H1 (cell line): ENCODE measurements around the gene SH3PXD2B. TPM values are rescaled to one million over a fixed set of nuclear protein-coding genes. Genes with fewer than 3 reads are reported as not detected.

Source experiments
- CTCF ChIA-PET: fragments of 300-600 bp; sonication (Branson Sonifier 250); formaldehyde crosslinking; loops from one replicate; lab custom pipeline; 2021; ENCODE audit not compliant: partially characterized antibody; lab: Charles Lee
- POLR2A ChIA-PET: fragments of 300-600 bp; sonication (Branson Sonifier 250); formaldehyde crosslinking; loops from one replicate; lab custom pipeline; 2021; ENCODE audit warnings: inconsistent platforms; ENCODE audit not compliant: partially characterized antibody; lab: Charles Lee
- DNase-seq, 2 experiments: peaks; one replicate each; pipeline versions ENCODE4 v3.0.0 to v3.0.0-alpha.2; 2010 to 2022; ENCODE audit warnings: low spot score in 2 of 2, low read depth in 1 of 2, mixed read lengths in 1 of 2
- FAIRE-seq: peaks from 2 replicates; lab custom pipeline; 2011; peaks lifted over from hg19 to GRCh38; lab: Jason Lieb, UNC
- H2AFZ ChIP-seq: 2 replicates; pipeline ENCODE4 v1.8.1; 2012; ENCODE audit warnings: low read length, inconsistent platforms
- H2AK5ac ChIP-seq: 2 replicates; pipeline ENCODE4 v1.6.1; 2013; ENCODE audit warnings: low read depth, low read length
- H2BK120ac ChIP-seq: replicated peaks from 2 replicates; pipeline ENCODE3; 2013; ENCODE audit warnings: low read depth, low read length, inconsistent platforms
- H2BK12ac ChIP-seq: 2 replicates; pipeline ENCODE4 v1.6.1; 2013; ENCODE audit warnings: low read depth, low read length
- H2BK15ac ChIP-seq: 2 replicates; pipeline ENCODE4 v1.6.1; 2013; ENCODE audit warnings: low read length
- H2BK20ac ChIP-seq: 2 replicates; pipeline ENCODE4 v1.6.1; 2013; ENCODE audit warnings: low read length
- H2BK5ac ChIP-seq: 2 replicates; pipeline ENCODE4 v1.6.1; 2013; ENCODE audit warnings: low read depth, low read length
- H3K14ac ChIP-seq: 2 replicates; pipeline ENCODE4 v1.6.1; 2013; ENCODE audit warnings: inconsistent platforms; ENCODE audit not compliant: insufficient read length
- H3K18ac ChIP-seq: 2 replicates; pipeline ENCODE4 v1.6.1; 2013; ENCODE audit warnings: low read length; ENCODE audit errors: extremely low read depth
- H3K23ac ChIP-seq: 2 replicates; pipeline ENCODE4 v1.6.1; 2013; ENCODE audit warnings: inconsistent platforms; ENCODE audit not compliant: insufficient read length
- H3K23me2 ChIP-seq: 2 replicates; pipeline ENCODE4 v1.6.1; 2013; ENCODE audit warnings: low read depth, low read length
- H3K27ac ChIP-seq: 2 replicates; pipeline ENCODE4 v1.6.1; 2011; ENCODE audit warnings: low read depth, low read length, inconsistent platforms
- H3K27me3 ChIP-seq, 4 experiments: replicated peaks in 1 of 4; 1 replicate in 1 of 4; 2 replicates in 3 of 4; pipeline versions ENCODE4 v1.6.1 to v1.8.1; 2011 to 2013; ENCODE audit warnings: low read length in 3 of 4, mild to moderate bottlenecking in 3 of 4, inconsistent platforms in 2 of 4, mixed read lengths in 2 of 4, moderate library complexity in 1 of 4; ENCODE audit not compliant: control insufficient read depth in 3 of 4, insufficient read depth in 3 of 4; ENCODE audit errors: extremely low read depth in 1 of 4
- H3K36me3 ChIP-seq, 4 experiments: 2 replicates each; pipeline versions ENCODE4 v1.6.1 to v1.8.1; 2011 to 2013; ENCODE audit warnings: mild to moderate bottlenecking in 4 of 4, low read length in 3 of 4, moderate library complexity in 2 of 4, control low read depth in 1 of 4, inconsistent platforms in 1 of 4; ENCODE audit not compliant: insufficient read depth in 4 of 4, control insufficient read depth in 2 of 4
- H3K4ac ChIP-seq: replicated peaks from 2 replicates; pipeline ENCODE3; 2013; ENCODE audit warnings: low read length, low read depth, mixed read lengths, inconsistent platforms; ENCODE audit not compliant: insufficient read length
- H3K4me1 ChIP-seq, 4 experiments: replicated peaks in 1 of 4; 1 replicate in 1 of 4; 2 replicates in 3 of 4; pipeline versions ENCODE4 v1.6.1 to v1.8.1; 2011 to 2013; ENCODE audit warnings: low read length in 3 of 4, inconsistent platforms in 2 of 4, mixed read lengths in 1 of 4; ENCODE audit not compliant: insufficient read depth in 4 of 4, control insufficient read depth in 3 of 4
- H3K4me2 ChIP-seq, 2 experiments: 2 replicates each; pipeline versions ENCODE4 v1.6.1 to v1.8.1; 2011 to 2013; ENCODE audit warnings: low read depth in 2 of 2, low read length in 2 of 2, control low read depth in 1 of 2, inconsistent platforms in 1 of 2, mild to moderate bottlenecking in 1 of 2; ENCODE audit not compliant: insufficient read depth in 1 of 2
- H3K4me3 ChIP-seq, 4 experiments: fragments of 200-600, 300-600 bp in 1 of 4; sonication (generic), shearing (Covaris generic), sonication (Bioruptor Twin) in 1 of 4; 2 replicates each; pipeline versions ENCODE4 v1.5.1 to v1.8.1; 2011 to 2016; ENCODE audit warnings: low read length in 4 of 4, low read depth in 3 of 4, control low read depth in 2 of 4, inconsistent platforms in 2 of 4, mild to moderate bottlenecking in 2 of 4, mixed read lengths in 1 of 4, moderate library complexity in 1 of 4; ENCODE audit not compliant: insufficient read depth in 2 of 4; ENCODE audit errors: extremely low read depth in 1 of 4
- H3K56ac ChIP-seq: replicated peaks from 2 replicates; pipeline ENCODE3; 2013; ENCODE audit warnings: low read depth, mild to moderate bottlenecking, mixed read lengths, low read length, inconsistent platforms; ENCODE audit not compliant: insufficient read length
- H3K79me1 ChIP-seq: 2 replicates; pipeline ENCODE4 v1.6.1; 2013; ENCODE audit warnings: low read depth, low read length, control low read depth
- H3K79me2 ChIP-seq, 2 experiments: 2 replicates each; pipeline versions ENCODE4 v1.6.1 to v1.8.1; 2012 to 2013; ENCODE audit warnings: low read length in 2 of 2, mild to moderate bottlenecking in 2 of 2, inconsistent platforms in 1 of 2; ENCODE audit not compliant: insufficient read depth in 2 of 2, control insufficient read depth in 1 of 2
- H3K9ac ChIP-seq, 4 experiments: replicated peaks in 1 of 4; 1 replicate in 1 of 4; 2 replicates in 3 of 4; pipeline versions ENCODE4 v1.6.1 to v1.8.1; 2011 to 2013; ENCODE audit warnings: low read depth in 3 of 4, low read length in 3 of 4, control low read depth in 2 of 4, mild to moderate bottlenecking in 2 of 4, moderate library complexity in 2 of 4, inconsistent platforms in 1 of 4; ENCODE audit errors: extremely low read depth in 1 of 4
- H3K9me3 ChIP-seq, 2 experiments: 2 replicates each; pipeline versions ENCODE4 v1.6.1 to v1.8.1; 2012 to 2013; ENCODE audit warnings: mild to moderate bottlenecking in 2 of 2, moderate library complexity in 2 of 2, control low read depth in 1 of 2, inconsistent platforms in 1 of 2, low read depth in 1 of 2, low read length in 1 of 2, mixed read lengths in 1 of 2; ENCODE audit not compliant: insufficient read depth in 2 of 2
- H4K20me1 ChIP-seq, 2 experiments: replicated peaks in 1 of 2; 2 replicates each; pipeline versions ENCODE3 to v1.8.1; 2011 to 2013; ENCODE audit warnings: inconsistent platforms in 2 of 2, low read length in 2 of 2, mild to moderate bottlenecking in 1 of 2; ENCODE audit not compliant: insufficient read depth in 2 of 2, control insufficient read depth in 1 of 2
- H4K5ac ChIP-seq: 2 replicates; pipeline ENCODE4 v1.6.1; 2013; ENCODE audit warnings: low read length, low read depth, mixed read lengths, inconsistent platforms; ENCODE audit not compliant: insufficient read length
- H4K8ac ChIP-seq: 2 replicates; pipeline ENCODE4 v1.8.0; 2013; ENCODE audit warnings: mild to moderate bottlenecking, moderate library complexity, low read length, inconsistent platforms; ENCODE audit not compliant: insufficient read depth; ENCODE audit errors: extremely low read depth
- H4K91ac ChIP-seq: replicated peaks from 2 replicates; pipeline ENCODE3; 2013; ENCODE audit warnings: low read length, mixed read lengths, inconsistent platforms; ENCODE audit not compliant: insufficient read length
- EZH2 ChIP-seq: fragments of 200-600 bp; sonication (generic); IDR thresholded peaks from 2 replicates; pipeline ENCODE4 v1.7.1; 2012; ENCODE audit warnings: low read depth, mild to moderate bottlenecking, moderate library complexity, low read length, inconsistent platforms; ENCODE audit not compliant: severe bottlenecking
- POU5F1 ChIP-seq: IDR thresholded peaks from 2 replicates; pipeline ENCODE4 v1.6.1; 2011; ENCODE audit warnings: low read depth, mild to moderate bottlenecking, low read length, moderate library complexity
- SAP30 ChIP-seq: fragments of 300-600 bp; sonication (generic); IDR thresholded peaks from 2 replicates; pipeline ENCODE4 v1.7.1; 2012; ENCODE audit warnings: low read length, moderate library complexity, mild to moderate bottlenecking, inconsistent platforms; ENCODE audit not compliant: insufficient read depth, insufficient replicate concordance
- SIN3A ChIP-seq, 2 experiments: IDR thresholded peaks in 1 of 2; conservative IDR thresholded peaks in 1 of 2; 2 replicates each; pipeline ENCODE4 v1.6.1; 2011 to 2012; ENCODE audit warnings: low read length in 2 of 2, improper control_type of control experiment in 1 of 2, low read depth in 1 of 2, mild to moderate bottlenecking in 1 of 2
- SP1 ChIP-seq: IDR thresholded peaks from 2 replicates; pipeline ENCODE4 v1.6.1; 2011; ENCODE audit warnings: low read depth, low read length
- WGBS, 2 experiments: shearing (Covaris generic) in 1 of 2; methylation state at CpG; one replicate each; pipeline versions ENCODE4 v1.1.6 to v1.1.7; 2013 to 2015; ENCODE audit warnings: low lambda C conversion rate in 2 of 2, mixed read lengths in 2 of 2, inconsistent platforms in 1 of 2, low coverage in 1 of 2, missing lambda C conversion rate in 1 of 2; ENCODE audit not compliant: insufficient replicate concordance in 2 of 2, insufficient coverage in 1 of 2, insufficient read length in 1 of 2; ENCODE audit errors: extremely low coverage in 1 of 2, missing lambda C conversion rate in 1 of 2; 5-methylcytosine and 5-hydroxymethylcytosine counted together
- polyA plus RNA-seq, 7 experiments: library from polyadenylated mRNA; depleted of rRNA in 3 of 7; stranded (reverse) in 5 of 7; unstranded in 2 of 7; fragments of >200 nt in 5 of 7; fragments of 200-250 nt in 2 of 7; gene quantifications; 1 replicate in 5 of 7; 2 replicates in 1 of 7; 4 replicates in 1 of 7; pipeline versions ENCODE4 v1.2.1 to v1.2.3, GENCODE V29; 2011 to 2013; ENCODE audit warnings: missing spikeins in 2 of 7, mixed read lengths in 2 of 7
- total RNA-seq: library from RNA; stranded (reverse); fragmentation: NEBNext Ultra II Directional; extraction: Animal tissue kit (Norgen Biotek cat#: 25700); gene quantifications from 2 replicates; pipeline ENCODE4 v1.2.1, GENCODE V29; 2021

The SH3PXD2B gene
- total and polyA plus RNA-seq, 2 of the 8 experiments (the other 6 are each of a cell fraction or from before 2014, with no cell fraction given), result 32.9 to 72.9 TPM

GRCh38 chr5:172364773-172365172 is 89.6 kb downstream of the SH3PXD2B start:
- H3K4ac ChIP-seq, result no peak overlapping the region
- H3K56ac ChIP-seq, result no peak overlapping the region
- H3K18ac ChIP-seq, result no peak overlapping the region
- H2AK5ac ChIP-seq, result no peak overlapping the region
- no peaks in the 10 kb centered on the region for H3K27me3 ChIP-seq
- CTCF ChIA-PET, result interaction anchor here (0.8 to 2.4 kb wide), 2 partner anchors 14 to 342 kb away, joined by 3 to 6 read pairs; no protein-coding TSS in a partner anchor
- H4K20me1 ChIP-seq, result peaks cover 2 to 3% of the 10 kb centered on the region in 2 experiments
- no peak overlapping the region for H3K14ac ChIP-seq
- no peak overlapping the region for H3K4me2 ChIP-seq
- H3K9ac ChIP-seq, result no peak overlapping the region
- WGBS, 2 experiments, result 84% methylated on average over 2 of the region's 2 CpGs; no CpG with 5 or more reads in 1 of the 2 experiments
- H3K79me2 ChIP-seq, result no peaks in the 10 kb centered on the region
- H2BK12ac ChIP-seq, result no peak overlapping the region
- peaks cover 2% of the 10 kb centered on the region; the same call in 1 of the 2 replicates for H3K23me2 ChIP-seq
- H3K4me3 ChIP-seq, result no peak overlapping the region
- no peak overlapping the region for H4K5ac ChIP-seq
- H3K4me1 ChIP-seq, result no peaks in the 10 kb centered on the region
- DNase-seq, result no peak
- peaks cover 2 to 25% (median 11%) of the 10 kb centered on the region in 4 experiments; a peak in 6 of 8 replicates for H3K36me3 ChIP-seq
- H4K8ac ChIP-seq, result no peak overlapping the region
- H2BK120ac ChIP-seq, result no peak overlapping the region
- no peaks in the 10 kb centered on the region for H3K9me3 ChIP-seq
- no peak overlapping the region for H3K23ac ChIP-seq
- H4K91ac ChIP-seq, result no peak overlapping the region
- H2BK15ac ChIP-seq, result no peak overlapping the region
- no peak overlapping the region for H2AFZ ChIP-seq
- H3K27ac ChIP-seq, result no peak overlapping the region
- POLR2A ChIA-PET, result no interaction called here
- H3K79me1 ChIP-seq, result no peaks in the 10 kb centered on the region
- no peak overlapping the region for H2BK20ac ChIP-seq
- FAIRE-seq, result no peak
- peak overlapping the region; percentile 24; the same call in 1 of the 2 replicates for H2BK5ac ChIP-seq
- no peak for TF ChIP-seq POU5F1
- no peak for TF ChIP-seq SAP30
- TF ChIP-seq EZH2, result no peak
- TF ChIP-seq SP1, result no peak
- no peak for TF ChIP-seq SIN3A (conservative IDR thresholded peaks at IDR 0.05 in 1 of 2, IDR thresholded peaks at IDR 0.05 in 1 of 2; ENCODE audit: low read depth in 1 of 2, low read length in 2 of 2)
